ENCODE measurements around the gene OBSCN. TPM values are rescaled to one million over a fixed set of nuclear protein-coding genes. Genes with fewer than 3 reads are reported as not detected.

Gene OBSCN
- total RNA-seq, 1 donor from 2014 or later, result 15.2 TPM

DNA sequence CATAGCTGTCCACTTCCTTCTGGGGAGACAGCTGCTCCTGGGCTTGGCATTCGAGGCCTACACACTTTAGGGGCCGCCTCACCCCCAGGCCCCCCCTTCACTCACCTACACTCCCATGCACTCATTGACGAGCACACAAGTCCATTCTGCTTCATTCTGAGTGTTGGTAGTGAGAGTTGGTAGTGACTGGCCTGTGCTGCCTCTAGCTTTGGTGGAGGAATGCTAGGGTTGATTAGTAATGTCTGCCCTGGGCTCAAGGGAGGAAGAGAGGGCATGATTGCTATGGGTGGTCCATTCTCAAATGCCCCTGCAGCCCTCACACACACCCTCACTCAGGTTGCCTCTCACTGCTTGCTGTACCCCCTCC lies 168.4 kb downstream of the OBSCN start:
- Mint-ChIP-seq H3K9me3 (ENCODE audit: unreplicated experiment) (no peaks in the 10 kb centered on the region), H3K27me3 (ENCODE audit: unreplicated experiment) (no peaks in the 10 kb centered on the region), H3K36me3 (ENCODE audit: unreplicated experiment) (no peaks in the 10 kb centered on the region), H3K27ac (ENCODE audit: unreplicated experiment) (no peak overlapping the region), H3K4me1 (ENCODE audit: unreplicated experiment) (peaks cover 12% of the 10 kb centered on the region), H3K4me3 (ENCODE audit: unreplicated experiment) (no peak overlapping the region)
- no peak for DNase-seq (ENCODE audit: extremely low spot score, unreplicated experiment)
- no peak for TF ChIP-seq CTCF (IDR thresholded peaks at IDR 0.05)

DNA sequence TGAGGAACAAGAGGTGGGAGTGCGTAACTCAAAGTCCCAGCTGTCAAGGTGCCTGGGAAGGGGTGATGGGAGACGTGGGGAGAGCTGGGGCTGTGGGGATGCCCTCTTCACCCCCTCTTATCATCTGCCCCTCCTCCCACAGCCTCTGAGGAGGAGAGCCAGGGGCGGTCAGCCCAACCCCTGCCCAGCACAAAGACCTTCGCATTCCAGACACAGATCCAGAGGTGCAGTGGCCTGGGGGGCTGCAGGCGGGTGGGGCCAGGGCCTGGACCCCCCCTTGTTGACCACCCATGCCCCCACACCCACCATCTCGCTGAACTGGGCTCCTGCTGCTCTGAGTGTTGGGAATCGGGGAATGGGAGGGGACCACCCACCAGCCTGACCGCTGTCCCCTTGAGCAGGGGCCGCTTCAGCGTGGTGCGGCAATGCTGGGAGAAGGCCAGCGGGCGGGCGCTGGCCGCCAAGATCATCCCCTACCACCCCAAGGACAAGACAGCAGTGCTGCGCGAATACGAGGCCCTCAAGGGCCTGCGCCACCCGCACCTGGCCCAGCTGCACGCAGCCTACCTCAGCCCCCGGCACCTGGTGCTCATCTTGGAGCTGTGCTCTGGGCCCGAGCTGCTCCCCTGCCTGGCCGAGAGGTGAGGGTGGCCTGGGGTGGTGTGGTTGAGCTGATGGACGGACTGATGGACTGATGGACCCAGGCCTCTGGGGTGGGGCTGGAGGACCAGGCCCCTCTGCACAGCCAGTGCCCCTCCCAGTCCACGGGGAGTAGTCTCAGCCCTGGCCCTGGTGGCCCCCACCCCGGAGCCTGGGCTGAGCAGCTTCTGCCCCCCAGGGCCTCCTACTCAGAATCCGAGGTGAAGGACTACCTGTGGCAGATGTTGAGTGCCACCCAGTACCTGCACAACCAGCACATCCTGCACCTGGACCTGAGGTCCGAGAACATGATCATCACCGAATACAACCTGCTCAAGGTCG lies 169.1 kb downstream of the OBSCN start:
- no peak for DNase-seq (ENCODE audit: extremely low spot score, unreplicated experiment)
- TF ChIP-seq CTCF (IDR thresholded peaks at IDR 0.05), result no peak
- no peak overlapping the region for H3K27ac Mint-ChIP-seq (ENCODE audit: unreplicated experiment)
- H3K4me3 Mint-ChIP-seq (ENCODE audit: unreplicated experiment), result no peak overlapping the region
- peaks cover 15% of the 10 kb centered on the region for H3K4me1 Mint-ChIP-seq (ENCODE audit: unreplicated experiment)
- H3K9me3 Mint-ChIP-seq (ENCODE audit: unreplicated experiment), result no peaks in the 10 kb centered on the region
- H3K27me3 Mint-ChIP-seq (ENCODE audit: unreplicated experiment), result no peaks in the 10 kb centered on the region
- no peaks in the 10 kb centered on the region for H3K36me3 Mint-ChIP-seq (ENCODE audit: unreplicated experiment)

DNA sequence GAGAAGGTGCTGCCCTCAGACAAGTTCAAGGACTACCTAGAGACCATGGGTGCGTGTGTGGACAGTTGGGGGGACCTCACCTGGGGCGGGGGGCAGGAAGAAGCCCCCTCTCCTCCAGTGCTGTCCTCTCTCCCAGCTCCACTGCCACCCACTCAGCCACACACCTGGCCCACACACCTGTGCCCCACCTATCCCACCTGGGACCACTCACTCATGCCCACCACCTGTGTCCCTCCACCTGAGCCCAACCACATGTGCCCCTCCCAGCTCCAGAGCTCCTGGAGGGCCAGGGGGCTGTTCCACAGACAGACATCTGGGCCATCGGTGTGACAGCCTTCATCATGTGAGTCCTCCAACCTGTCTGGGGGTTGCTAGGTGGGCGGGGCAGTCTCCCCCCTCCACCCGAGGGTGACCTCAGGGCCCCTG lies 169.8 kb downstream of the OBSCN start:
- Mint-ChIP-seq H3K4me1 (ENCODE audit: unreplicated experiment) (peaks cover 15% of the 10 kb centered on the region), H3K27ac (ENCODE audit: unreplicated experiment) (no peak overlapping the region), H3K4me3 (ENCODE audit: unreplicated experiment) (no peak overlapping the region), H3K36me3 (ENCODE audit: unreplicated experiment) (no peaks in the 10 kb centered on the region), H3K9me3 (ENCODE audit: unreplicated experiment) (no peaks in the 10 kb centered on the region), H3K27me3 (ENCODE audit: unreplicated experiment) (no peaks in the 10 kb centered on the region)
- DNase-seq (ENCODE audit: extremely low spot score, unreplicated experiment), result no peak
- no peak for TF ChIP-seq CTCF (IDR thresholded peaks at IDR 0.05)

GRCh38 chr1:228378090-228378872 lies 170.4 kb downstream of the OBSCN start:
- no peaks in the 10 kb centered on the region for H3K9me3 Mint-ChIP-seq (ENCODE audit: unreplicated experiment)
- peak; percentile 76 for TF ChIP-seq CTCF (IDR thresholded peaks at IDR 0.05)
- DNase-seq (ENCODE audit: extremely low spot score, unreplicated experiment), result no peak
- no peaks in the 10 kb centered on the region for H3K27me3 Mint-ChIP-seq (ENCODE audit: unreplicated experiment)
- H3K36me3 Mint-ChIP-seq (ENCODE audit: unreplicated experiment), result no peaks in the 10 kb centered on the region
- H3K4me3 Mint-ChIP-seq (ENCODE audit: unreplicated experiment), result peak overlapping the region; percentile 76
- H3K27ac Mint-ChIP-seq (ENCODE audit: unreplicated experiment), result no peak overlapping the region
- peaks cover 15% of the 10 kb centered on the region for H3K4me1 Mint-ChIP-seq (ENCODE audit: unreplicated experiment)
